Measurements from ENCODE around the gene PCYT1A. TPM values are rescaled to one million over a fixed set of nuclear protein-coding genes. Genes with fewer than 3 reads are reported as not detected.
"Not testable (repeated sequence)": the region's sequence is repeated elsewhere in the genome, so short reads cannot be mapped to it uniquely, and the experiment has no call there.

PCYT1A gene
- total and polyA plus RNA-seq, 2 donors (not counting 1 experiment from before 2014, with no cell fraction given): 56.6 to 61.2 TPM

GRCh38 chr3:196207159-196207832 is 80.2 kb downstream of the PCYT1A start:
- Histone ChIP-seq H3K4me3 (ENCODE audit: control extremely low read depth in 1 of 5, extremely low read depth in 1 of 5, insufficient read depth in 1 of 5, low read depth in 2 of 5, low read length in 4 of 5) (peak overlapping the region in 4 of 5 experiments; percentile 40 to 92 (median 60)), H4K20me1 (ENCODE audit: control insufficient read depth, insufficient read depth, low read length, poor library complexity, severe bottlenecking) (no peaks in the 10 kb centered on the region), H3K9me3 (ENCODE audit: control extremely low read depth in 1 of 3, control insufficient read depth in 2 of 3, insufficient read depth in 1 of 3, low read length in 2 of 3) (peaks cover 0 to 14% (median 0%) of the 10 kb centered on the region in 3 donors), H3K36me3 (replicated peaks in 1 of 2; ENCODE audit: control extremely low read depth in 1 of 2, control insufficient read depth in 1 of 2, extremely low read depth in 1 of 2, insufficient read depth in 2 of 2, low read length in 1 of 2) (no peaks in the 10 kb centered on the region), H3K79me2 (ENCODE audit: control insufficient read depth, insufficient read depth, low read length) (no peaks in the 10 kb centered on the region), H3K27me3 (replicated peaks in 1 of 4; ENCODE audit: control extremely low read depth in 1 of 4, control insufficient read depth in 3 of 4, insufficient read depth in 4 of 4, low read length in 3 of 4) (peaks cover 0 to 2% (median 0%) of the 10 kb centered on the region in 4 experiments), H2AFZ (ENCODE audit: insufficient read depth, low read depth, low read length, poor library complexity, severe bottlenecking) (peak overlapping the region; percentile 61), H3K9ac (ENCODE audit: low read length) (peak overlapping the region; percentile 79), H3K4me2 (replicated peaks; ENCODE audit: low read depth, low read length, poor library complexity, severe bottlenecking) (peak overlapping the region; percentile 93), H3K4me1 (ENCODE audit: control insufficient read depth in 2 of 2, insufficient read depth in 2 of 2, low read length in 2 of 2) (peaks cover 26 to 38% of the 10 kb centered on the region in 2 donors), H3K27ac (ENCODE audit: low read length in 2 of 2) (no peak overlapping the region)
- DNase-seq: peak; percentile 65
- H3K4me1 Mint-ChIP-seq: peaks cover 40% of the 10 kb centered on the region
- H3K4me3 Mint-ChIP-seq: peak overlapping the region; percentile 83
- peak; percentile 49 for ATAC-seq (ENCODE audit: low read depth)
- intact Hi-C loops (cut with micrococcal nuclease): no loop called here
- no peaks in the 10 kb centered on the region for H3K9me3 Mint-ChIP-seq (ENCODE audit: insufficient read depth)
- ChIA-PET POLR2A (interaction anchor here (0.6 to 1.2 kb wide), 3 partner anchors 15 to 124 kb away, joined by 3 to 8 read pairs (median 3); no protein-coding TSS in a partner anchor), CTCF (interaction anchor here (0.9 to 2.2 kb wide), 3 partner anchors 10 to 134 kb away, joined by 3 to 12 read pairs (median 3); no protein-coding TSS in a partner anchor)
- no peak for TF ChIP-seq CTCF (IDR thresholded peaks at IDR 0.05)
- no peak for TF ChIP-seq EZH2 (IDR thresholded peaks at IDR 0.05; ENCODE audit: borderline replicate concordance, insufficient read depth, low read depth, low read length, poor library complexity, severe bottlenecking)
- peak overlapping the region; percentile 75 for H3K27ac Mint-ChIP-seq
- WGBS (ENCODE audit: insufficient coverage): 24% methylated on average over 35 of the region's 70 CpGs
- H3K27me3 Mint-ChIP-seq: no peaks in the 10 kb centered on the region

- H3K27me3 Mint-ChIP-seq; ATAC-seq (ENCODE audit: low read depth); H3K27ac ChIP-seq (ENCODE audit: low read length in 2 of 2); H3K27me3 ChIP-seq (replicated peaks in 1 of 4; ENCODE audit: control extremely low read depth in 1 of 4, control insufficient read depth in 3 of 4, insufficient read depth in 4 of 4, low read length in 3 of 4); H3K4me2 ChIP-seq (replicated peaks; ENCODE audit: low read depth, low read length, poor library complexity, severe bottlenecking); DNase-seq; H3K79me2 ChIP-seq (ENCODE audit: control insufficient read depth, insufficient read depth, low read length); H3K9me3 Mint-ChIP-seq (ENCODE audit: insufficient read depth); H3K36me3 ChIP-seq (replicated peaks in 1 of 2; ENCODE audit: control extremely low read depth in 1 of 2, control insufficient read depth in 1 of 2, extremely low read depth in 1 of 2, insufficient read depth in 2 of 2, low read length in 1 of 2); H2AFZ ChIP-seq (ENCODE audit: insufficient read depth, low read depth, low read length, poor library complexity, severe bottlenecking); H3K9ac ChIP-seq (ENCODE audit: low read length); H4K20me1 ChIP-seq (ENCODE audit: control insufficient read depth, insufficient read depth, low read length, poor library complexity, severe bottlenecking); H3K4me3 ChIP-seq (ENCODE audit: control extremely low read depth in 1 of 5, extremely low read depth in 1 of 5, insufficient read depth in 1 of 5, low read depth in 2 of 5, low read length in 4 of 5); intact Hi-C loops (cut with micrococcal nuclease): not testable (repeated sequence)
- Mint-ChIP-seq H3K27ac (peak overlapping the region; percentile 11), H3K4me3 (peak overlapping the region; percentile 10), H3K4me1 (peaks cover 42% of the 10 kb centered on the region)
- peaks cover 26 to 43% of the 10 kb centered on the region in 2 donors for H3K4me1 ChIP-seq (ENCODE audit: control insufficient read depth in 2 of 2, insufficient read depth in 2 of 2, low read length in 2 of 2)
- 94% methylated on average over 6 of the region's 9 CpGs for WGBS (ENCODE audit: insufficient coverage)
- ChIA-PET POLR2A (interaction anchor here (0.6 kb wide), 1 partner anchor 7 kb away, joined by 7 read pairs; no protein-coding TSS in a partner anchor), CTCF (interaction anchor here (1.0 to 2.2 kb wide), 2 partner anchors 9 to 132 kb away, joined by 4 to 12 read pairs; no protein-coding TSS in a partner anchor)
- peaks cover 0 to 14% (median 0%) of the 10 kb centered on the region in 3 donors for H3K9me3 ChIP-seq (ENCODE audit: control extremely low read depth in 1 of 3, control insufficient read depth in 2 of 3, insufficient read depth in 1 of 3, low read length in 2 of 3)
Measured at GRCh38 chr3:196205442-196206205, 81.9 kb downstream of the PCYT1A start.

All from B cell (primary cell).